Measurements from ENCODE around the gene OR11H1.
"Not testable (repeated sequence)": the region's sequence is repeated elsewhere in the genome, so short reads cannot be mapped to it uniquely, and the experiment has no call there.

The OR11H1 gene, protein sequence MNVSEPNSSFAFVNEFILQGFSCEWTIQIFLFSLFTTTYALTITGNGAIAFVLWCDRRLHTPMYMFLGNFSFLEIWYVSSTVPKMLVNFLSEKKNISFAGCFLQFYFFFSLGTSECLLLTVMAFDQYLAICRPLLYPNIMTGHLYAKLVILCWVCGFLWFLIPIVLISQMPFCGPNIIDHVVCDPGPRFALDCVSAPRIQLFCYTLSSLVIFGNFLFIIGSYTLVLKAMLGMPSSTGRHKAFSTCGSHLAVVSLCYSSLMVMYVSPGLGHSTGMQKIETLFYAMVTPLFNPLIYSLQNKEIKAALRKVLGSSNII

DNA sequence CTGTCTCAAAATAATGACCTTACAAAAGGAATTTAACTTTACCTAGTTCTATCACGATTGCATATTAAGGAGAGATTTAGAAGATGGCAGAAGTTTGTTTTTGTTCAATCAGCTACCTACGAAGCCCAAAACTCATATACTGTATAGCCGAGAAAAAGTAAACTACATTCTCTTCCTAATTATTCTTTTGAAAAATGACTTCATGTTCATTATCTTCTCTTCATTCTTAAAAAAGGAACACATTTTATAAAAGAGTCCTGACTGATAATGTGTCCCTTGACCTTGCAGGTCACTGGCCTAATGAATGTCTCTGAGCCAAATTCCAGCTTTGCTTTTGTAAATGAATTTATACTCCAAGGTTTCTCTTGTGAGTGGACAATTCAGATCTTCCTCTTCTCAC, at the start of gene OR11H1:
Gene OR11H1 (plus strand): TSS at position 301 of the 400 bp plus-strand sequence. CDS start 0 bp downstream, at position 301.
- H3K9ac ChIP-seq (ENCODE audit: low read length); H3K27ac ChIP-seq (ENCODE audit: low read depth, low read length); H3K4me1 ChIP-seq (ENCODE audit: insufficient read depth, low read length); H3K9me3 ChIP-seq (ENCODE audit: low read length); H3K4me3 ChIP-seq (ENCODE audit: low read depth in 1 of 2, low read length in 2 of 2); H3K27me3 ChIP-seq (ENCODE audit: control insufficient read depth in 1 of 2, insufficient read depth in 2 of 2, low read length in 2 of 2); H3K36me3 ChIP-seq (ENCODE audit: insufficient read depth, low read length): not testable (repeated sequence)

DNA sequence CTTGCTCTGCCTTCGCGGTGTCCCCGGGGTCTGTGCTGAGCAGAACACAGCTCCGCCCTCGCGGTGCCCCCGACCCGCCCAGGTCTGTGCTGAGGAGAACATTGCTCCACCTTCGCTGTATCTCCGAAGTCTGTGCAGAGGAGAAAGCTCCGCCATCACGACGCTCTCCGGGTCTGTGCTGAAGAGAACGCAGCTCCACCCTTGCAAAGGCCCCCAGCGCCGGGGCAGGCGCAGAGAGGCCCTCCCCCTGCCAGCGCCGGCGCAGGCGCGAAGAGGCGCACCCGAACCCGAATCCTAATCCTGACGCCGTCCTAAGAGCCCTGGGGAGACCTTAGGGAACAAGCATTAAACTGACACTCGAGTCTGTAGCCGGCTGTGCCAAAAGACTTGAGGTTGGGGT, 18.0 kb upstream of the OR11H1 start:
- not testable (repeated sequence) for H3K9me3 ChIP-seq (ENCODE audit: low read length); H3K9ac ChIP-seq (ENCODE audit: low read length); H3K27me3 ChIP-seq (ENCODE audit: control insufficient read depth in 1 of 2, insufficient read depth in 2 of 2, low read length in 2 of 2); H3K27ac ChIP-seq (ENCODE audit: low read depth, low read length); H3K36me3 ChIP-seq (ENCODE audit: insufficient read depth, low read length); H3K4me3 ChIP-seq (ENCODE audit: low read depth in 1 of 2, low read length in 2 of 2); H3K4me1 ChIP-seq (ENCODE audit: insufficient read depth, low read length)

DNA sequence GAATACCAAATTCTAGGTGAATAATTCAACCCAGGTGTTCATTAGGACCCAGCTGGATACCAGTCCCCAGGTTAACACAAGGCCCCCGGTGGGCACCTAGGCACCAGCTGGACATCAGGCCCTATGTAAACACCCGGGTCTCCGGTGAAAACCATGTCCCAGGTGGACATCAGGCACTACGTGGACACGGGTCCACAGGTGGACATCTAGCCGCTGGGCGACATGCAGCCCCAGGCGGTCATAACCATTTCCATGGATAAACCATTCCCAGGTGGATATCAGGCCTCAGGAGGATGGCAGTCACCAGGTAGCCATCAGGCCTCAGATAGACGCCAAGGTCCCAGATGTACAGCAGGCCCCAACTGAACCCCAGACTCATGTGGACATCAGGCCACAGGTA, 12.1 kb upstream of the OR11H1 start:
- H3K36me3 ChIP-seq (ENCODE audit: insufficient read depth, low read length); H3K27ac ChIP-seq (ENCODE audit: low read depth, low read length); H3K9ac ChIP-seq (ENCODE audit: low read length); H3K27me3 ChIP-seq (ENCODE audit: control insufficient read depth in 1 of 2, insufficient read depth in 2 of 2, low read length in 2 of 2); H3K4me1 ChIP-seq (ENCODE audit: insufficient read depth, low read length); H3K9me3 ChIP-seq (ENCODE audit: low read length); H3K4me3 ChIP-seq (ENCODE audit: low read depth in 1 of 2, low read length in 2 of 2): not testable (repeated sequence)

DNA sequence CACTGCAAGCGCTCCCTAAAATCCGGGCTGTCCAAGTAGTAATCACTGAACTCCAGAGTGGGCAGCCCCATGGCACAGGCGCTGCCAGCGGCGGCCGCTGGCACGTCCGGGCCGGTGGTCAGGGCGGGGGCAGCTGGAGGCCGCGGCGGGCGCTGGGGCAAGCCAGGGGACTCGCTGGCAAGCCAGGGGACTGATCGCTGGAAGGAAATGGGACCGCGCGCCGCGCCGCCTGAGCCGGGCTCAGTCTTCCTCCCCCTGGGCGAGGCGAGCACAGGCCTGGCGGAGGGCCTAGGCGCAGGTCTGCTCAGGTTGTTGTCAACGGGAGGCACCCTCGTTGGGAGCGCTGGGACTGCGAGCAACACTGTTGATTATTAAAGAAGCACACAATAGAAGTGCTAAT, 25.8 kb downstream of the OR11H1 start:
- not testable (repeated sequence) for H3K27ac ChIP-seq (ENCODE audit: low read depth, low read length); H3K27me3 ChIP-seq (ENCODE audit: control insufficient read depth in 1 of 2, insufficient read depth in 2 of 2, low read length in 2 of 2); H3K9ac ChIP-seq (ENCODE audit: low read length); H3K4me3 ChIP-seq (ENCODE audit: low read depth in 1 of 2, low read length in 2 of 2); H3K4me1 ChIP-seq (ENCODE audit: insufficient read depth, low read length); H3K9me3 ChIP-seq (ENCODE audit: low read length); H3K36me3 ChIP-seq (ENCODE audit: insufficient read depth, low read length)

DNA sequence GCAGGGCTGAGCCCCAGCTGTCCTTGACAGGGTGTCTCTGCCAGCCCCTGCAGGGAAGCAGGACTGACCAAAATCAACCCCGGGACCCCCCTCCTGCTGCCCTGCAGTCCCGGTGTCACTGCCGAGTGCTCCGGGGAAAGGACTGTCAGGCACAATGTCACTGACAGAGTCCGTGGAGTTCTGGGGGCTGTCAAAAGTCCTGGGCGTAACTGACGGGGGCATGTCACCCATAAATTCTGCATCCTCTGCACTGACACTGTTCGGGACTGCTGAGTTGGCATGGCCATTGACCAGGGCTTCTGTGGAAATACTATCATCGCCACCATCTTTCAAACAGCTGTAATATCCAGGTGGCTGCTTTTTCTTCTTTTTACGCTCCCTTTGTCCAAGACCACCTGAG, 35.5 kb downstream of the OR11H1 start:
- not testable (repeated sequence) for H3K36me3 ChIP-seq (ENCODE audit: insufficient read depth, low read length); H3K9ac ChIP-seq (ENCODE audit: low read length); H3K4me3 ChIP-seq (ENCODE audit: low read depth in 1 of 2, low read length in 2 of 2); H3K27me3 ChIP-seq (ENCODE audit: control insufficient read depth in 1 of 2, insufficient read depth in 2 of 2, low read length in 2 of 2); H3K9me3 ChIP-seq (ENCODE audit: low read length); H3K4me1 ChIP-seq (ENCODE audit: insufficient read depth, low read length); H3K27ac ChIP-seq (ENCODE audit: low read depth, low read length)

DNA sequence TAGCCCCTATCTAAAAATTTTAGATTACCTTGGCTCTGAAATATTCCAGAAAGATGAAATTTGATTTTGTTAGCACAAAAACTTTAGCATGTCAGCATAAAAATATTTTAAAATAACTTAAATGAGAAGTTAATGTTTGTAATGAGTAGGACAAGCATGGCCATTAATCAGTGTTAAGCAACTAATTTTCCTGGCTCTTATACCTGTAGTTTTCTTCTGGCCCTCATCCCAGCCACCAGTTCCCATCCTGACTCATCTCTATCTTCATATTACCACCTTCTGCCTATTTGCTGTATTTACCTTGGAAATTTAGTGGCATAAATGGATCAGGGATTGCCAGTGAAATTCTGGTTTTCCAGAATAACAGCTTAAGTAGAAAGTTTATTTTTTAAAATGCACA, 37.1 kb downstream of the OR11H1 start:
- H3K9ac ChIP-seq (ENCODE audit: low read length); H3K4me3 ChIP-seq (ENCODE audit: low read depth in 1 of 2, low read length in 2 of 2); H3K36me3 ChIP-seq (ENCODE audit: insufficient read depth, low read length); H3K27me3 ChIP-seq (ENCODE audit: control insufficient read depth in 1 of 2, insufficient read depth in 2 of 2, low read length in 2 of 2); H3K4me1 ChIP-seq (ENCODE audit: insufficient read depth, low read length); H3K27ac ChIP-seq (ENCODE audit: low read depth, low read length); H3K9me3 ChIP-seq (ENCODE audit: low read length): not testable (repeated sequence)

All from muscle layer of colon (tissue), 2 donors.